Measurements from ENCODE around the gene MRPL24.
A peak's percentile ranks its signal among the peaks of the same experiment; 100 is the strongest.

The MRPL24 gene

DNA sequence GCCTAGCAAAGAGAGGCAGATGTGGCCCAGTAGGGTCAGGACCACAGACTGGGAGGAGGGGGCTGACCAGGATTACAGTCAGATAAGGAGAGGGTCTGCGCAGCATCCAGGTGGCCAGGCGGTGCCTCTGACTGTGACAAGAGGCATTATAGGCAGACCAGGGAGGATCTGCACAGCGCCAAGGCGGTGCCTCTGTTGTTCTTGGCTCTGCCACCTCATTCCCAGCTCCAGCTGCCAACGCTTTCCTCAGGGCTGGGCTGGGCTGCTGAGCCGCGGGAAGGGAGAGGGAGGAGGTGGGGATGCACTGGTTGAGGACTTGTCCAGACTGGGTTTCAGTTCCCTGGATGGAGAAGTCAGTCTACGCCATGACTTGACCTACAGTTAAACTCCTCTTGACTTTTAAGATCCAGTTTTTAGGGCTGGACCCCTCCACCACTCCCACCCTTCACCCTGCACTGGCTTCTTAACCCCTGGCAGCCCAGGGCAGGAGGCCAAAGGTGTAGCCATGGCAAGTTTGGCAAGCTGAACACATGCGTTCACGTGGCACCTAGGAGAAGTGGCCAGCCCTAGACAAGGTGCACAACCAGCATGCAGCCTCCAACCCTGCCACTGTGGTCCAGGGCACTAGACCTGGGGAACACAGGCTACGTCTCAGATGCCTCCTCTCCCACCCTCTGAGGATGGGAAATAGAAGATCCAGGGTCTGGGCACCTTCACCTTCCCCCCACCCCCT, 31.0 kb downstream of the MRPL24 start:
- DNase-seq = no peak
- ATAC-seq = no peak

DNA sequence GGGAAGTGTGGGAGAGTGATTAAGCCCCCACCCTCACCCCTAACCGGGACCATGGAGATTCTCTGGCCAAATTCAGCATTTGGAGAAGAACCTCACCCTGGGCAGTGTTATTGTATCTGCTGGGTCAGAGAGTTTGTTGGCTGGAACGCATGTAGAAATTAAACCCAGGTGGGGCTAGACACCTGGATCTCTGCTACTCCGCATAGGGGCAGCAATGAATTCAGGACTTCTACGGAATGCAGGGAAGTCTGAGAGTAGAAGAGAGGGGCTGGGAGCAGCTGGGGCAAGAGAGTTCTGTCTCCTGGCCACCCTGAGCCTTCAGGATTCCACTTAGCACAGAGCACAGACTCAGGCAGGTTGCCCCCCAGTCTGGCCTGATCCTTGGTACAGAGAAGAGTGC, 31.9 kb downstream of the MRPL24 start:
- DNase-seq = no peak
- ATAC-seq = no peak

GRCh38 chr1:156708218-156708661, 32.6 kb downstream of the MRPL24 start:
- DNase-seq = no peak
- no peak for ATAC-seq

DNA sequence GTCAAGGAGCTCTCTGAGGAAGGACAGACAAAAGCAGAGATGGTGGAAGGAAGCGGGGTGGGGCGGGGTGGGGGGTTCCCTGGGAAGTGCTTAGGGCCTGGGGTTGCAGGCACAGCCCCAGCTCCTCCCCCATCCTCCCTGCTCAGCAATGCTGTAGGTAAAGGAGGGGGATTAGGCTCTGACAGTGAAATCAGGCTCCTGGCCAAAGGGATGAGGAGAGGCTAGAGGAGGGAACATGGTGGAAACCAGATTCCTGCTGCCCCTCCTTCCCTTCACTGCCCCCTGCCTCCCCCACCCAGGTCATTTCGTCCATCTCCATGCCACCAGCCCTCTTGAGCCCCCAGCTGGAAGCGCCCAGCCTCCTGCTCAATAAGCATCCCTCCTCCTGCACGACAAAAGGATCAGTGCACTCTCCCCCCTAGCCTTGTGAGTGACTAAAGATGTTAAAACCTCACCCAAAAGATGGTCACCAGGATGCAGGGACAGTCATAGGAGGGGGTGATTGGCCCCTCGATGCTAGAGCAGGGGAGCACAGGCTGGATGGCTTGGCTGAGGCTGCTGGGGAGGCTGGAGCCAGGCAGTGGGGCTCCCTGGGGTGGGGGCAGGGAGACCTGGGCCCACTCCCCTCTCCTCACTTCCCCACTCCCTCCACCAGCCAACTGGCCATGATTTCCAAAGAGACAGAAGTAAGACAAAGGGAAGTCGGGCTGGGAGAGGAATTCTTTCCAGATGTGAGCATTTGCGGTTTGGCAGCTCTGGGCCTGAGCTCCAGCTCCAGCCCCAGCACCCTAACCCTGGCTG, 33.3 kb downstream of the MRPL24 start:
- ATAC-seq = no peak

GRCh38 chr1:156706657-156707416, 34.1 kb downstream of the MRPL24 start:
- no peak for DNase-seq
- no peak for ATAC-seq

More for the DNA sequence above, 33.3 kb downstream of the MRPL24 start:
- no peak for DNase-seq

GRCh38 chr1:156705918-156706656, 34.8 kb downstream of the MRPL24 start:
- ATAC-seq (peak; percentile 67), DNase-seq (peak; percentile 85)

DNA sequence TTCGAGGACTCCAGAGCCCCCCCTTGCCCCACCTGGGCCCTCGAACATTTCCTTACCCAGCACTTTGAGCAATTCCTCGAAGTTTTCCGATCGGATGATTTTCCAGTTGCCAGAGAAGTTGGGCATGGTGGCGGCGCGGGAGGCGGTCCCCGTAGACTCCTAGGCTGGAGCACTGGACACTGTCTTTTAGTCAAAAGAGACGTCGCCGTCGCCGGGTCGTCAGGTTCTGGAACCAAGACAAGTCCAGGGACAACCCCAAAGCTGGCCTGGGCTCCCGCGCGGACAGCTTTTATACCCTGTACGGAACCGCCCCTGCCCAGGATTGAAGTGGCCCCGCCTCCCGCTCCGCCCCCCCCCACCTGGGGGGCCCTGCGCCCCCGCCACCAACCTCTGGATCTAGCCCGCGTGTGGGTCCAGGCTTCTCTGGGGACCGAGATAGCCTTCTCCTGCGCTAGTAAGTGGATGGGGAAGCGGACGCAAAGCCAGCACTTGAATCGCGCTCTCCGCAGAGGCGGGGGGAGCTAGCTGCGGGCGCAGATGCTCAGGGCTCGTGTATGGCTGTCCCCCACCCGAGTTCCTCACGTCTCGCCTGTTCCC, 35.5 kb downstream of the MRPL24 start, which contains the start of gene CRABP2:
Gene CRABP2 (minus strand): TSS at position 263 of the 597 bp plus-strand sequence. CDS start 137 bp downstream, at position 126.
- ATAC-seq = peak; percentile 11
- no peak for DNase-seq

DNA sequence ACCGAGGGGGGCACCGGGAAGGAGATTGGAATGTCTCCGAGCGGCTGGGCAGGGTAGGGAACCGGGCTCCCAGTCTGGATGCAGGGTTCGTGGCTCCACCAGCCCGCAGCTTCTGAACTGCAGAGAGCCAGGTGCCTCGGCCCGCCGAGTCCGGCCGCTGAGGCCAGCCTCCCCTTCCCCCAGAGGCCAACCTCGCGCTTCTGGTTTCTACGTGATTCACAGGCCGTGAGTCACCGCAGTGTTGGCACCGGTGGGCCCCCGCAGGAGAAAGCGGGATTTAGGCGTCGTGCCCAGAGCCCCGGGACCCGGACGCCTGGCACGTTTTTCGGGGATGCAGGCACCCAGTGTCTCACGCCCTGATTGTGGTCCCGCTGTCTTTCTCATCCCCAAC, 36.0 kb downstream of the MRPL24 start:
- ATAC-seq (peak; percentile 30), DNase-seq (peak; percentile 66)

- DNase-seq (no peak), ATAC-seq (no peak)
These were observed 36.6 kb downstream of the MRPL24 start for GRCh38 chr1:156704166-156704711.

- DNase-seq = no peak
- no peak for ATAC-seq
These were observed 37.1 kb downstream of the MRPL24 start for GRCh38 chr1:156703741-156704140.

DNA sequence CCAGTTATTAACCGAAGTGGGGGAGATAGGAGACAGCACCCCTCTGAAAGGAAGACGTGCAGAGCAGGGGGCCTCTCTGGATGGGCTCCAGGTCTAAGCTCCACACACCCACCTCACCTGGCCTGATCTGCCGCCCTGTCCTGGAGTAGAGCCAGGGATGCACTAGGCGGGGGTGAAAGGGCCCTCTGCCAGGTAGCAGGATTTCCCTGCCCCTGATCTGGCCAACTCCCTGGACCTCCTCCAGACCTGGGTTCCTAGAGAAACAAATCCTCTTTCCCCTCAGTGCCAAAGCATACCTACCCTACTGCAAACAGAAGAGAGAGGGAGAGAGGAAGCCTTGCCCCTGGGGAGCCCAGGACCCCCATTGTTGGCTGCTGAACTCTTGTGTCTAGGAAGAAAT, 37.6 kb downstream of the MRPL24 start:
- ATAC-seq (no peak), DNase-seq (no peak)

DNA sequence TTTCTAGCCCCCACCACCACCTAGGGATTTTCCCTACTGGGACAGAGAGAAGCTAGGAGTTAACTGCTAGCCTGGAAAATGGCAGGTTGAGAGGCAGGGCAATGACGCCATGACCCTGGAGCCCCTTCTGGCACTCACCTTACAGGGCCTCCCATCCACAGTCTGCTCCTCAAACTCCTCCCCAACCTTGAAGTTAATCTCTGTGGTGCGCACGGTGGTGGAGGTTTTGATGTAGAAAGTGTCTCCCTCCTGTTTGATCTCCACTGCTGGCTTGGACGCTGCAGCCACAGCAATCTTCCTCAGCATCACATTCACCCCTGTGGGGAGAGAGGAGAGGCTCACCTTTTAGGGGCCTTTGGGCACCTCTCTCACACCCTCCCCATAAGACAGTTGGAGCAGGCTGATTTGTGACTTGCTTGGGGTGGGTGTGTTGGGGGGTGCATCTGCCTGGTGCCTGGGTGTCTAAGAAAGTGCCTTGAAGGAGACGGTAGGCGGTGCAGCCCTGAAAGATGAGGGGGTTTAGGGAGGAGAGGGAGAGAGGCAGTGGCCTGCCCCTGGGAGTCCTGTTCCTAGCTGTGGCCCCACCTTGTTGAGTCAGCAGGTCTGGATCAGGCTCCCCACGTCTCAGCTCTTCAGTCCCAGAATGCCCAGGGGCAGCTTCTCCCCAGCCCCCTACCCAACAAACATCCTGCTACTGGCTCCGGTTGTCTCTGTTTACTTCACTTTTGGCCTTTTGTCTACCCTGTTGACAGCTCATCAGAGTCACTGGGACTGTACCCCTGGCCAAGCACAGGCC, 40.0 kb downstream of the MRPL24 start:
- no peak for ATAC-seq
- no peak for DNase-seq

DNA sequence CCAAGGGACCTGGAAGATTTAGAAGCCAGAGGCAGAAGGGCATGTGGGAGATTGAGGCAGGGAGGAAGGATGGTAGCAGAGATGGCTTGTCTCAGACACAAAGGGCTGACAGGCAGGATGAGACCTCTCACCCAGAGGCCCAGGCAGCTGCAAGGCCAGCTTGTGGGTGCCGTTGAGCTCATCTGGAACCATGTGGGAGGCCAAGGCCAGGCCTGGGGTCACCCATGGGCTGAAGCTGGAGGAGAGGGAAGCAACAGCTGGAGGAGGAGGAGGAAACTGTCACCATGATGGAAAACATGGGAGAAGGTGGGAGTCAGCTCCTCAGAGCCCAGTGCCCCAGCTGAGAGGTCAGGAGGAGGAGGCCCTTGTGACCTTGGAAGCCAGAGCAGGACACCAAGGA, 41.9 kb downstream of the MRPL24 start:
- ATAC-seq (no peak), DNase-seq (no peak)

DNA sequence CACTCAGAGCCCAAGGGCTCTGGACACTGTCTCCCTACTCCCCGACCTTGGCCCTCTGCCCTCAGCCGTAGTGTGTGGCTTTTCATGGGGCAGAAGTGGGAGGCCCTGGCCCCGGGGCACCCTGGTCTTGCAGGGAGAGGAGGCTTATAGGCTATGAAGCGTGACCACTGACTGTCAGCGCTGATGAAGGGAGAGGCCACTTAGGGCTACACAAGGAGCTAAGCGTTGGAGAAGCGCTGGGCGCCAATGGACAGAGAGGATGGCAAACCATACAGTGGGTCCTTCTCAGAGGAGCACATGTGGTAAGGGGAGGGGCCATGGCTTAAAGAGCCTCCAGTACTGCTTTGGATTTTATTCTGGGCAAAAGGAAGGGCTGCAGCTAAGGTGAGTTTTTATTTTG, 43.4 kb downstream of the MRPL24 start:
- DNase-seq (no peak), ATAC-seq (no peak)

GRCh38 chr1:156696755-156697154, 44.1 kb downstream of the MRPL24 start:
- no peak for ATAC-seq

GRCh38 chr1:156694690-156694962, 46.3 kb downstream of the MRPL24 start:
- no peak for DNase-seq

More at GRCh38 chr1:156696755-156697154, 44.1 kb downstream of the MRPL24 start:
- DNase-seq = no peak

GRCh38 chr1:156693848-156694689, 46.8 kb downstream of the MRPL24 start:
- ATAC-seq (no peak), DNase-seq (no peak)

More at GRCh38 chr1:156694690-156694962, 46.3 kb downstream of the MRPL24 start:
- no peak for ATAC-seq

DNA sequence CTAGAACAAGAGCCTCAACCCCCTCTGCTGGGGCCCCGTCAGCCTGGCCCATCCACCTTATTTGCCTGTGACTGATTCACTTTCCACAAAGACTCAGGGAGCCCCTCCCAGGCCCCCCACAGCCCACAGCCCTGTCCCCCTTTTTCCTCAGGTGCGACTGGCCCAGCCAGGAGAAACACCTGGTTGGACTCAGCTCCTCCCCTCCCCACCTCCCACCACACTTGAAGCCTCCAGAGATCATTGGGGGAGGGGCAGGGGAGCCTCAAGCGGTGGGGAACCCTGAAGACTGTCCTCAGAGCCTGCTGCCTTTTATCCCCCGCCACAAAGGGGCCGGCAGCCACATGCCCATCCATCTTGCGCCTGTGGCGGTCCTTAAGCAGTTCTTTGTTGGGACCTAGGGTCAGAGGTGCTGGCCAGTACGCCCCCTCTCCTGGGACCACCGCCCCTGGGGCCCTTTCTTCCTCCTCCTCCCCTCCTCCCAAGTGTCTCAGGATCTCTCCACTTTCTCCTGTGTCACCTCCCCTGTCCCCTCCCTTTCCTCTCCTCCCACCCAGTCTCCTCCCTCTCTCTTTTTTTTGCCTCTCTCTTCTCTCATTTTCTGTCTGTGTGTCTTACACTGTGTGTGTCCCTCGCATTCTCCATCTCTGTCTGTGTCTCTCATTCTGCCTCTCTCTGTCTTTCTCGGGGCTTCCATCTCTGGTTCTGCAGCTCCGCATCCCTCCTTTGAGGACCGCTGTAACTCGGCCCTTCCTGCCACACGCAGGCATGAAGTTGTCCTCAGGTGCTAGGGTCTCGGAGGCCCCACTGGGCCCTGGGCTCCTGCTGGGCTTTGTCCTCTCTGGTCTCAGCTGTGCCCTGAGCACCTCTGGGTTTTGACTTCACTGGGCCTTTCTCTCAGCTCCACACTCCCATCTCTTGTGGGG, 47.7 kb downstream of the MRPL24 start:
- DNase-seq (no peak), ATAC-seq (no peak)

Measured in stimulated activated naive CD8-positive, alpha-beta T cell treated with anti-CD3 and anti-CD28 coated beads, Interleukin-15, Interleukin-2, amounts not matched to agents 100 U/mL and 50 U/mL, for 24 hours (primary cell).